ENCODE results near the gene KLF11.
"Not testable (repeated sequence)": the region's sequence is repeated elsewhere in the genome, so short reads cannot be mapped to it uniquely, and the experiment has no call there.

The KLF11 gene

DNA sequence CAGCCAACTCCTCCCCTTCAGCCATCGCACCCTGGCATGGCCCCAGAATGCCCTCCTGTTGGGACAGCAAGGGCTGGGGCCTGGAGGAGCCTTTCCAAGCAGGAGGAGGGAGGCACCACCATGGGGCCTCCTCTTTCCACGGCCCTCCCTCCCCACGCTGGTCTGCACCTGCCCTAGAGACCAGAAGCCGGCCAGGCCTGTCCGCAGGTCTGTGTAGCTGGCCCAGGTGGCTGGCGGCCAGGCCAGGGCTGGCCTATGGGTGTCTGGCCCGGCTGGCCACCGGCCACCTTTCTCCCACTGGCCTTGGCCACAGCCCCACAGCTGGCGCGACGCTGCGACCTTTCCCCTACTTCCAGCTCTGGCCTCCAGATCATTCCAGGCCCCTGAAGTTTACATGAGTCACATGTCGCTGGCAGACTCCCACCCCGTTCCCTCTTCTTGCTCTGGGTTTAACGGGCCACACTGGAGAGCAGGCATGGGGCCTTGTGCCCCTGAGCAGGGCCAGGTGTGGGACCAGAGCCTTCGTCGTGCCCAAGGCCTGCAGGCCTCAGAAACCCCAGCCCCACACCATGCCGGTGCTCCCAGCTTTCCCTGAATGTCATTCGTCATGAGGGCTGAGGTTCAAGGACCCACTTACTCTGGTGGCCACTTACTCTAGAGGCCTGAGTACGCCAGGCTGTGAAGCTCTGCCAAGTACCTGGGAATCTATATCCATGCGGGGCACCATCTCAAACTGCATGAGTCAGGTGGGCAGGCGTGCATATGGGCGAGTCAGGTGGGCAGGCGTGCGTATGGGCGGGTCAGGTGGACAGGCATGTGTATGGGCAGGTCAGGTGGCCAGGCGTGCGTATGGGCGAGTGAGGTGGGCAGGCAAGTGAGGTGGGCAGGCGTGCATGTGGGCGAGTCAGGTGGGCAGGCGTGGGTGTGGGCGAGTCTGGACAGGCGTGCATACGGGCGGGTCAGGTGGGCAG, 33.3 kb upstream of the KLF11 start:
- DNase-seq: no peak

DNA sequence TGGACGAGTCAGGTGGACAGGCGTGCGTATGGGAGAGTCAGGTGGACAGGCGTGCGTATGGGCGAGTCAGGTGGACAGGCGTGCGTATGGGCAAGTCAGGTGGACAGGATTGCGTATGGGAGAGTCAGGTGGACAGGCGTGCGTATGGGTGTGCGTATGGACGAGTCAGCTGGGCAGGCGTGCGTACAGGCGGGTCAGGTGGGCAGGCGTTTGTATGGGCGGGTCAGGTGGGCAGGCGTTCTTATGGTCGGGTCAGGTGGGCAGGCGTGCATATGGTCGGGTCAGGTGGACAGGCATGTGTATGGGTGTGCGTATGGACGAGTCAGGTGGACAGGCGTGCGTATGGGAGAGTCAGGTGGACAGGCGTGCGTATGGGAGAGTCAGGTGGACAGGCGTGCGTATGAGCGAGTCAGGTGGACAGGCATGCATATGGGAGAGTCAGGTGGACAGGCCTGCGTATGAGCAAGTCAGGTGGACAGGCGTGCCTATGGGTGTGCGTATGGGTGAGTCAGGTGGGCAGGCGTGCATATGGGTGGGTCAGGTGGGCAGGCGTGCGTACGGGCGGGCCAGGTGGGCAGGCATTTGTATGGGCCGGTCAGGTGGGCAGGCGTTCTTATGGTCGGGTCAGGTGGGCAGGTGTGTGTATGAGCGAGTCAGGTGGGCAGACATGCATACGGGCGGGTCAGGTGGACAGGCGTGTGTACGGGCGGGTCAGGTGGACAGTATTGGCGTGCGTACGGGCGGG, 32.3 kb upstream of the KLF11 start:
- DNase-seq: not testable (repeated sequence)

DNA sequence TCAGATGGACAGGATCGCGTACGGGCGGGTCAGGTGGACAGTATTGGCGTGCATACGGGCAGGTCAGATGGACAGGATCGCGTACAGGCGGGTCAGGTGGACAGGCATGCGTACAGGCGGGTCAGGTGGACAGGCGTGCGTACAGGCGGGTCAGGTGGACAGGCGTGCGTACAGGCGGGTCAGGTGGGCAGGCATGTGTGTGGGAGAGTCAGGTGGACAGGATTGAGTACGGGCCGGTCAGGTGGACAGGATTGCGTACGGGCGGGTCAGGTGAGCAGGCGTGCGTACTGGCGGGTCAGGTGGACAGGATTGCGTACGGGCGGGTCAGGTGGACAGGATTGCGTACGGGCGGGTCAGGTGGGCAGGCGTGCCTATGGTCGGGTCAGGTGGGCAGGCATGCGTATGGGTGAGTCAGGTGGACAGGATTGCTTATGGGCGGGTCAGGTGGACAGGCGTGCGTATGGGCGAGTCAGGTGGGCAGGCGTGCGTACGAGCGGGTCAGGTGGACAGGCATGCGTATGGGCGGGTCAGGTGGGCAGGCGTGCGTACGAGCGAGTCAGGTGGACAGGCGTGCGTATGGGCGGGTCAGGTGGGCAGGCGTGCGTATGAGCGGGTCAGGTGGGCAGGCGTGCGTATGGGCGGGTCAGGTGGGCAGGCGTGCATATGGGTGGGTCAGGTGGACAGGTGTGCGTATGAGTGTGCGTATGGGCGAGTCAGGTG, 31.6 kb upstream of the KLF11 start:
- DNase-seq: not testable (repeated sequence)

DNA sequence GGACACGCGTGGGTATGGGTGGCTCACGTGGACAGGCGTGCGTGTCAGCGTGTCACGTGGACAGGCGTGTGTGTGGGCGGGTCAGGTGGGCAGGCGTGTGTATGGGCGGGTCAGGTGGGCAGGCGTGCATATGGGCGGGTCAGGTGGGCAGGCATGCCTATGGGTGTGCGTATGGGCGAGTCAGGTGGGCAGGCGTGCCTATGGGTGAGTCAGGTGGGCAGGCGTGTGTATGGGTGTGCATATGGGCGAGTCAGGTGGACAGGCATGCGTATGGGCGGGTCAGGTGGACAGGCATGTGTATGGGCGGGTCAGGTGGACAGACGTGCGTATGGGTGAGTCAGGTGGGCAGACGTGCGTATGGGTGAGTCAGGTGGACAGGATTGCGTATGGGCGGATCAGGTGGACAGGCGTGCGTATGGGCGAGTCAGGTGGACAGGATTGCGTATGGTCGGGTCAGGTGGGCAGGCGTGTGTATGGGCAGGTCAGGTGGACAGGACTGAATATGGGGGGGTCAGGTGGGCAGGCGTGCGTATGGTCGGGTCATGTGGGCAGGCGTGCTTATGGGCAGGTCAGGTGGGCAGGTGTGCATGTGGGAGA, 30.9 kb upstream of the KLF11 start:
- DNase-seq: not testable (repeated sequence)

DNA sequence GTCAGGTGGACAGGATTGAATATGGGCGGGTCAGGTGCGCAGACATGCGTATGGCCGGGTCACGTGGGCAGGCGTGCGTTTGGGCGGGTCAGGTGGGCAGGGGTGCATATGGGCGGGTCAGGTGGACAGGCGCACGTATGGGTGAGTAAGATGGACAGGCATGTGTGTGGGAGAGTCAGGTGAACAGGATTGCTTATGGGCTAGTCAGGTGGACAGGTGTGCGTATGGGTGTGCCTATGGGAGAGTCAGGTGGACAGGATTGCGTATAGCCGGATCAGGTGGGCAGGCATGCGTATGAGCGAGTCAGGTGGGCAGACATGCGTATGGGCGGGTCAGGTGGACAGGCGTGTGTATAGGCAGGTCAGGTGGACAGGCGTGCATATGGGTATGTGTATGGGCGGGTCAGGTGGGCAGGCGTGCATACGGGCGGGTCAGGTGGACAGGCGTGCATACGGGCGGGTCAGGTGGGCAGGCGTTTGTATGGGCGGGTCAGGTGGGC, 30.3 kb upstream of the KLF11 start:
- no peak for DNase-seq

DNA sequence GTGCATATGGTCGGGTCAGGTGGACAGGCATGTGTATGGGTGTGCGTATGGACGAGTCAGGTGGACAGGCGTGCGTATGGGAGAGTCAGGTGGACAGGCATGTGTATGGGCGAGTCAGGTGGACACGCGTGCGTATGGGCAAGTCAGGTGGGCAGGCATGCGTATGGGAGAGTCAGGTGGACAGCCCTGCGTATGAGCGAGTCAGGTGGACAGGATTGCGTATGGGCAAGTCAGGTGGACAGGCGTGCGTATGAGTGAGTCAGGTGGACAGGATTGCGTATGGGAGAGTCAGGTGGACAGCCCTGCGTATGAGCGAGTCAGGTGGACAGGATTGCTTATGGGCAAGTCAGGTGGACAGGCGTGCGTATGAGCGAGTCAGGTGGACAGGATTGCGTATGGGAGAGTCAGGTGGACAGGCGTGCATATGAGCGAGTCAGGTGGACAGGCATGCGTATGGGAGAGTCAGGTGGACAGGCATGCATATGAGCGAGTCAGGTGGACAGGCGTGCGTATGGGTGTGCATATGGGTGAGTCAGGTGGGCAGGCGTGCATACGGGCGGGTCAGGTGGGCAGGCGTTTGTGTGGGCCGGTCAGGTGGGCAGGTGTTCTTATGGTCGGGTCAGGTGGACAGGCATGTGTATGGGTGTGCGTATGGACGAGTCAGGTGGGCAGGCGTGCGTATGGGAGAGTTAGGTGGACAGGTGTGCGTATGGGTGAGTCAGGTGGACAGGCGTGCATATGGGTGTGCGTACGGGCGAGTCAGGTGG, 29.5 kb upstream of the KLF11 start:
- DNase-seq: not testable (repeated sequence)

DNA sequence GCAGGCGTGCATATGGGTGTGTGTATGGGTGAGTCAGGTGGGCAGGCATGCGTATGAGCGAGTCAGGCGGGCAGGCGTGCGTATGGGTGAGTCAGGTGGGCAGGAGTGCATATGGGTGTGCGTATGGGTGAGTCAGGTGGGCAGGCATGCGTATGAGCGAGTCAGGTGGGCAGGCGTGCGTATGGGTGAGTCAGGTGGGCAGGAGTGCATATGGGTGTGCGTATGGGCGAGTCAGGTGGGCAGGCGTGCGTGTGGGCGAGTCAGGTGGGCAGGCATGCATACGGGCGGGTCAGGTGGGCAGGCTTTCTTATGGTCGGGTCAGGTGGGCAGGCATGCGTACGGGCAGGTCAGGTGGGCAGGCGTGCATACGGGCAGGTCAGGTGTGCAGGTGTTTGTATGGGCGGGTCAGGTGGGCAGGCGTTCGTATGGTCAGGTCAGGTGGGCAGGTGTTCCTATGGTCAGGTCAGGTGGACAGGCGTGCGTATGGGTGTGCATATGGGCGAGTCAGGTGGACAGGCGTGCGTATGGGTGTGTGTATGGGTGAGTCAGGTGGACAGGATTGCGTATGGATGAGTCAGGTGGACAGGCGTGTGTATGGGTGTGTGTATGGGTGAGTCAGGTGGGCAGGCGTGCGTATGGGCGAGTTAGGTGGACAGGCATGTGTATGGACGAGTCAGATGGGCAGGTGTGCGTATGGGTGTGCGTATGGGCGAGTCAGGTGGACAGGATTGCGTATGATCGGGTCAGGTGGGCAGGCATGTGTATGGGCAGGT, 28.7 kb upstream of the KLF11 start:
- DNase-seq: no peak

DNA sequence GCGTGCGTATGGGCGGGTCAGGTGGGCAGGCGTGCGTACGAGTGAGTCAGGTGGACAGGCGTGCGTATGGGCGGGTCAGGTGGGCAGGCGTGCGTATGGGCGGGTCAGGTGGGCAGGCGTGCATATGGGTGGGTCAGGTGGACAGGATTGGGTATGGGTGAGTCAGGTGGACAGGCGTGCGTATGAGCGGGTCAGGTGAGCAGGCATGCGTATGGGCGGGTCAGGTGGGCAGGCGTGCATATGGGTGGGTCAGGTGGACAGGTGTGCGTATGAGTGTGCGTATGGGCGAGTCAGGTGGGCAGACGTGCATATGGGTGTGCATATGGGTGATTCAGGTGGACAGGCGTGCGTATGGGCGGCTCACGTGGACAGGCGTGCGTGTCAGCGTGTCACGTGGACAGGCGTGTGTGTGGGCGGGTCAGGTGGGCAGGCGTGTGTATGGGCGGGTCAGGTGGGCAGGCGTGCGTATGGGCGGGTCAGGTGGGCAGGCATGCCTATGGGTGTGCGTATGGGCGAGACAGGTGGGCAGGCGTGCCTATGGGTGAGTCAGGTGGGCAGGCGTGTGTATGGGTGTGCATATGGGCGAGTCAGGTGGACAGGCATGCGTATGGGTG, 27.9 kb upstream of the KLF11 start:
- DNase-seq: not testable (repeated sequence)

DNA sequence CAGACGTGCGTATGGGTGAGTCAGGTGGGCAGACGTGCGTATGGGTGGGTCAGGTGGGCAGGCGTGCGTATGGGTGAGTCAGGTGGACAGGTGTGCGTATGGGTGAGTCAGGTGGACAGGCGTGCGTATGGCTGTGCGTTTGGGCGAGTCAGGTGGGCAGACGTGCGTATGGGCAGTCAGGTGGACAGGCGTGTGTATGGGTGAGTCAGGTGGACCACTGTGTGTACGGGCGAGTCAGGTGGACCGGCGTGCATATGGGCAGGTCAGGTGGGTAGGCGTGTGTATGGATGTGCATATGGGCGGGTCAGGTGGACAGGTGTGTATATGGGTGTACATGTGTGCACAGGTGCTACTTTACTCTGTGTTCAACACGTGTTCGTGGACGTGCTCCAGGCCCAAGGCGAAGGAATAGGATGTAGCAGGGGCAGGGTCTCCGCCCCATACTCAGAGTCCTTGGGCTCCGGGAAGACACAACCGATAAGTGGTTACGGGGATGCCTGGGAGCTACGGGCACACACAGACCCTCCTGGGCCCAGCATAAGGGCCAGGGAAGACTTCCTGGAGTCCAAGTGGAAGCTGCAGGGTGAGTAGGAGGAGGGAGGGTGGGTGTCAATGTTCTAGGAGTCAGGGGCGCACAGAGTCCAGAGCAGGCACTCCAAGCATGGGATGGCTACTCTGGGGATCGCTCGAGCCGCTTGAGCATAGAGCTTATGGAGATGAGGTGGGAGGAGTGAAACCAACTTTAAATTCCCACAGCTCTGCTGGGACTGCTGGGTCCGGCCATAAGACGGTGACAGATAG, 27.1 kb upstream of the KLF11 start:
- DNase-seq: no peak

DNA sequence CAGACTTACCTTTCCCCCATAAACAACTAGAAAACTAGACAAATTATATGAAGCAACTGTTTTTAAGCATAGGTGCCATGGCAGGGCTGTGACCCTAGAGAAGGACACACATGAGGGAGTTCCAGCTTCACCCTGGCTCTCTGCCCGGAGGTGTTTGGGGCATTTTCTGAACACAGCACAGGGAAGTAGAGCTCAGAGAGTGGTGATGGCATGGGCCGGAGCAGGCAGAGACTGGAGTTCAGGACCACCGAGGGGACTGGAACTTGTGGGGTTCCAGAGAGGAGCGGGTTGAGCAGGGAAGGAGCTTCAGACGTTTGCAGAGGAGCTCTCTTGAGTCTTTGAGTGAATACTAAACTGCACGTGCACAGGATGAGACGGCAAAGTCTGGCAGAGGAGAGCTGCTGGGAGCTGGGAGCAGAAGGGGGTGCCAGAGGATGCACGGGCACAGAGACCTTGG, 26.5 kb upstream of the KLF11 start:
- DNase-seq: no peak

DNA sequence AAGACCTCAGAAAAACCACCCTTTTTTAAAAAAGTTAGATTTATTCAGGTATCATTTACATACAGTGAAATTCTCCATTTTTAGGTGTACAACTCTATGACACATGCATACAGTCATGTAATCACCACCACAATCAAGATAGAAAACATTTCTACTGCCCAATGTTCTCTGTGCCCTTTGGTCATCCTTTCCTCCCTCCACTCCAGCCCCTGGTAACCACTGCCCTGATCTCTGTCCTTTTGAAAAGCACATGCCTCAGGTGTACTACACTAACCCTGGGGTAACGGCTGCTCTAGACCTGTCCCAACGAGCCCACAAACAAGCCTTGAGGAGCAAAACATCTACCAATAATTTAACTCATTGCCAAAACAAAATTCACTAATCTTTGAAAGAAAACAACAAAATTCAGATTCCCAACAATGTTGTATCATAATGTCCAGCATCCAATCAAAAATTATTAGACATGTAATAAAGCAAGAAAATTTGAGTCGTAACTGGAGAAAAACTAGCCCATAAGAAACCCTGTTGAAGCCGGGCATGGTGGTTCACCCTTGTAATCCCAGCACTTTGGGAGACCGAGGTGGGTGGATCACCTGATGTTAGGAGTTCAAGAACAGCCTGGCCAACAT, 25.9 kb upstream of the KLF11 start:
- no peak for DNase-seq

DNA sequence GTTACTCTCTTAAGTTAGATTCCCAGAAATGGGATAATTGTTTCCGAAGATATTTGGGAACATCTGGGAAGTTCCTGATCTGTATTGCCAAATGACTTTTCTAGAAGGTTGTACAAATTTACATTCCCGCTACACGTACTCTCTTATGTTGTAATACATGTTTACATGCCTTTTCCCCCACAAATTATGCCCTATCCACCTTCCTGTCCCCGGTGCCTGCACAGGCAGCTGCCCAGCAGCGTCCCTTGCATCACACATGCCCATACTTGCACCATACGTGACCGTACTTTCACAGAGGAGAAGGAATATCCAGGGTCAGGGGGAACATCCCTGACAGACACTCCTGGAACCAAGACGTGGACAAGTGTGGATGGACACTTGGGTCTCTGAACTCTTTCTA, 24.2 kb upstream of the KLF11 start:
- no peak for DNase-seq

DNA sequence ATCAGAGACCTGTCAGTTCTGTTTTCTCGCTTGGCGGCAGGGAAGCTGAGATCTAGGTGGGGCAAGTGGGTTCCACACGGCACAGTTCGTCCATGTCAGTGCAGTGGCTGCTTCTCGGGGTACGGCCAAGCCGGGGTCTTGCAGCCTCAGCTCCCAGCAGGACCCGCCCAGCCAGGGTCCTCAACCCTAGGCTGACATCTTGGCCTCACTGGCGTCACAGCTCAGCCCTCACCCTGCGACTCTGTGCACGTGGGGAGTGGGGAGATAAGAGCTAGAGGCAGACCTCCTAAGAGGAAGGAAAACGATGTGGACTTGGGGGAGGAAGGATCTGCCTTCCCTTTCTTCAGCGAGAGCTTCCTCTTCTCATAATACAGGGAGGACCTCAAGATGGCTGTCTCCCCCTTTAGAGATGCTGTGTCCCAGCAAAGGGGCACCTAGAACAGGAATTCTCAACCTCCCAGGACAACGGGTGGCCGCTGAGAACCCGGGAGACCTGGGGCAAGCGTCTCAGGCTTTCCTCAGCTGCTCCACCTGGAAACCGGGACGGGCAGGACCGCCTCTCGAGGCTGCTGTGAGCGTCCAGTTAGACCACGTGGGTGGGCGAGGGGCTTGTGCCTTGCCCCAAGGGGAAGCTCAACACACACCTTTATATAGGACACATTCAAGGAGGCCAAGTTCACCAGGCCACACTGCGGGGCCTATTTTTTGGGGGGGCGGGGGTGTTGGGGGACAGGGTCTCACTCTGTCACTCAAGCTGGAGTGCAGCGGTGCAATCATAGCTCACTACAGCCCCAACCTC, 23.5 kb upstream of the KLF11 start:
- DNase-seq: no peak

DNA sequence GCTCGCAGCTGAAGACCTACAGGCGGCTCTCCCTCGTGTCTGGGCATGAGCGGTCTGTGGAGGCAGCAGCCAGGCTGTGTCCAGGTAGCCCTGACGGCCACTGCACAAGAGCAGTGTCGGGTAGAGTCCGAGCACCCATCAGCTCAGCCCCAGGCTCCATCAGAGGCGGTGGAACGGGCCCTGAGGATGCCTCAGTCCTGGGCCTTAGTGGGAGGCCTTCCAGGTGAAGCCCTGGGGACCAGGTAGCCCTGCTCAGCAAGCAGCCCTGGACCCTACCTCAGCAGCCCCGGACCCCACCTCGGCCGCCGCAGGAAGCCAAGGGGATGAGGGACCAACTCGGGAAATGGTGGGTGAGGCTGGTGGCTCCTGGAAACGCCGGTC, 21.3 kb upstream of the KLF11 start:
- no peak for DNase-seq

DNA sequence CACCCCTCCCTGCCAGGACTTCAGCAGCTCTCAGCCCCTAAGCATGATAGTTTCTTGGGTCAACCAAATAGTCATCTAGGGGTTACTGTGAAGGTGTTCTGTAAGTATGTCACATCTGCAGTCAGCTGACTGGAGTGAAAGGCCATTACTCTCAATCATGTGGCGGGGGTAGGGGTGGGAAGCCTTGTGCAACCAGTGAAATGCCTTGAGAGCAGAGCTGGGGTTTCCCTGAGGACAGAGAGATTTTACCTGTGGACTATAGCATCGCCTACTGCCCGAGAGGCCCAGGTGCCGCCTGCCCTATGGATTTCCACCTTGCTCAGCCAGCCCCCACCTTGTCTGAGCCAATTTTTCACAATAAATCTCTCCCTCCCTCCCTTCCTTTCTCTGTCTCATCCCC, 20.9 kb upstream of the KLF11 start:
- no peak for DNase-seq

DNA sequence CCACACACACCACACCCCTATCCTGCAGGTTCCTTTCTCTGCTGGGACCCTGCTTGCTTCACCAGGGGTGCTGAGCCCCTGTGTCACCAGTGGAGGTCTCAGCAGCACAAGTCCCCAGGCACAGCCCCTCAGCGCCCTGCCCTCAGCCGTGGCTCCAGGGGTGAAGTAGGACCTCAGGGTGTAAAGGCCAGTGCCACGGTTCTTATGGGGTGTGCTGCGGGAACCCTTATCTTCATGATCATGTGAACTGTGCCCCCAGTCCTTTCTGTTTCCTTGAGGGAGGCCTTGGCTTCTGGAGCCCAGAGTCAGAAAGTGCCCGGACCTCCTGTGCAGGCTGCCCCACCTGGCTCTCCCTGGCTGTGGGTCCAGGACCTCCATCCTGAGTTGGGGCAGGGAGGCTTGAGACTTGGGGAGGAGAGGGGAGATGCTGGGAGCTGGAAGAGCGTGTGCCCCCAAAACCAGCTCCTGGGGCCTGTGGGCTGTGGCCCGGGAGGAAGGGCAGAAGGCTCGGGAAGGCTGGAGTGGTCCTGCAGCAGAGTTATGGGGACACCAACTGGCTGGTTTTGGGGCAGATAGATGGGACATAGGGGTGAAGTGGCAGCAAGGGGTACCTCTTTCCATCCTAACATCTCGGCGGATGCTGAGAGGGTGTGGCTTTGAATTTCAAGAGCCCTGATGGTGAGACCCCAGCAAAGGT, 20.2 kb upstream of the KLF11 start:
- no peak for DNase-seq

DNA sequence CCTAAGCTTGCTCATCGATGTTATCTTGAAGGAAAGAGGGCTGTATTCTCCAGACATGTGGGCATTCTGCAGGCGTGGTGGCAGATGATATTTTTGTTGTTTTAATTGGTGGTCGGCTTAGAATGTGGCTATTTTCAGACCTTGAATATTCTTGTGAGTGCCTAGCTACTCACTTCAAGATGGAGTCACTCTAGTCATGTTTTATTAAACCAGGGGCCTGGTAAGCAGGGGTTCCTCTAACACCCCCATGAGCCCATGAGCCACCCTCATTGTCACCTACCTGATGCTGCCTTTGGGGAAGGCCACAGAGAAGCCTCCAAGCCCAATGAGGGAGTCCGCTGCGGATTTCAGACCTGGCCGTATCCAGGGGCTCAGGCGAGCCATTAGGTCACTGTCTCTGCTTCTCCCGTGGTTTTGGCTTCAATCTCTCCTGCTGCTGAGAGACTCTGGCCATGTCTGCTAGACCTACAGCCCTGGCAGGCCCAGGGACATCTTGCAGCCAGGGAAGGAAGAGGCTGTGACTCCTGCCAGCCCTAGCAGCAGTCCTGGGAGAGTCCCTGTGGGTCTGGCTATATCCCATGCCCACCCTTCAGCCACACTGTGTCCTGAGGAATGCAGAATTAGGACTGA, 16.3 kb upstream of the KLF11 start:
- no peak for DNase-seq
